HG03064 (cell line): ENCODE results near the gene UBL3.

Experiments used
- ATAC-seq: cut with Tn5 transposase; IDR thresholded peaks from one replicate; pipeline ENCODE4 v1.9.1; 2021; ENCODE audit warnings: low read depth; ENCODE audit not compliant: unreplicated experiment

The UBL3 gene

DNA sequence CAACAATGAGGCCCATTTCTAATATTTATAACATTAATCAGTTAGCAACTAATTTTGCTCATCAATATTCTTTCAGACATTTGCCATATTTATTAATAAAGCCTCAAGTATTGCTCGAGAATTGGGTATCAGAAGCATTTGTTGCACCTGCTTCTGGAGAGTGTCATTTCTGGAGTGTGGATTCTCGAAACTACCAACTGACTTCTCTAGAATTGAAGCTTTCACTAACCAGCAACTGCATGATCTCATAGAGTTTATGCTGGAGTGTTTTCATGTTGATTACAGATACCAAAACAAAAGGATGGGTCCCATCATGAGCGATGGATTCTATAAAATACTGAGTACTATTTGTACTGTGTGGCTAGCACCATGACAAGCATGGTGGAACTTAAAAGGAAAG is 133.9 kb downstream of the UBL3 start:
- ATAC-seq: no peak
